ENCODE results near the gene SYT15. TPM values are rescaled to one million over a fixed set of nuclear protein-coding genes. Genes with fewer than 3 reads are reported as not detected.
A peak's percentile ranks its signal among the peaks of the same experiment; 100 is the strongest.
"Not testable (repeated sequence)": the region's sequence is repeated elsewhere in the genome, so short reads cannot be mapped to it uniquely, and the experiment has no call there.

SYT15 gene
- total RNA-seq, 6 experiments from 2014 or later: 0.31 to 3.7 (median 2.9) TPM

DNA sequence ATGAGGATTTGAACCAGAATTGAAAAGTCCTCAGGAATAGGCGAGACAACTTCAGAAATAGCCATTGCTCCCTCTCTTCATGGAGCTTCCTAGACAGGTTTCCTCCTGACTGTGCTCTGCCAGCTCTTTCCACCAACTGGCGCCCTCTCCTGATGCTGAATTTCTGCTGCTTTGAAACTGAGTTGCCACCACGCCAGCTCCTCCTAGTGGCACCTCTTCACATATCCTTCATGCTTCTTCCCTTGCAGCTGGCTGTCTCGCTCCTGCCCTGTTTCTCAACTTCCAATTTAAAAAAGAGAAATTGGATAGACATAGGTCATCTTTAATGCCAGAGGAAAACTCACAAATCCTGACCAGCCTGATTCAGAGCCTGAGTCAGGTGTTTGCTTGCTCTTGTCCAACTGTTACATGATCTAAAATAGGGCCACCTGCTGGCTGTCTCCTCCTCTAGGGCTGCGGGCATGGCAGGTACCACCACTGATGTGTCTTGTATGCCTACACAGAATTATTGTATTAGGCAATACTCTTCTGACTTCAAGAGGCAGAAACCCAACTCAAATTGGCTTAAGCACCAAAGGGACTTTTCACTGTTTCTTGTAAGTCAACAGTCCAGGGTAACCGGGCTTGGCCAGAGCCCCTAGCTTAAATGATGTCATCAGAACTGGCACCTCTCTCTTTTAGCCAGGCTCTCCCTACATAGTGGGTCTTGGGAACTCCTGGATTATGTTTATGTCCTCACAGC lies 13.2 kb upstream of the SYT15 start:
- not testable (repeated sequence) for H3K4me3 Mint-ChIP-seq; H3K9me3 Mint-ChIP-seq; H3K27me3 Mint-ChIP-seq (ENCODE audit: insufficient read depth); H3K36me3 Mint-ChIP-seq (ENCODE audit: low read depth); H3K27ac Mint-ChIP-seq; H3K4me1 Mint-ChIP-seq (ENCODE audit: low read depth)
- DNase-seq: peak; percentile 73
- TF ChIP-seq, protein P1, sequence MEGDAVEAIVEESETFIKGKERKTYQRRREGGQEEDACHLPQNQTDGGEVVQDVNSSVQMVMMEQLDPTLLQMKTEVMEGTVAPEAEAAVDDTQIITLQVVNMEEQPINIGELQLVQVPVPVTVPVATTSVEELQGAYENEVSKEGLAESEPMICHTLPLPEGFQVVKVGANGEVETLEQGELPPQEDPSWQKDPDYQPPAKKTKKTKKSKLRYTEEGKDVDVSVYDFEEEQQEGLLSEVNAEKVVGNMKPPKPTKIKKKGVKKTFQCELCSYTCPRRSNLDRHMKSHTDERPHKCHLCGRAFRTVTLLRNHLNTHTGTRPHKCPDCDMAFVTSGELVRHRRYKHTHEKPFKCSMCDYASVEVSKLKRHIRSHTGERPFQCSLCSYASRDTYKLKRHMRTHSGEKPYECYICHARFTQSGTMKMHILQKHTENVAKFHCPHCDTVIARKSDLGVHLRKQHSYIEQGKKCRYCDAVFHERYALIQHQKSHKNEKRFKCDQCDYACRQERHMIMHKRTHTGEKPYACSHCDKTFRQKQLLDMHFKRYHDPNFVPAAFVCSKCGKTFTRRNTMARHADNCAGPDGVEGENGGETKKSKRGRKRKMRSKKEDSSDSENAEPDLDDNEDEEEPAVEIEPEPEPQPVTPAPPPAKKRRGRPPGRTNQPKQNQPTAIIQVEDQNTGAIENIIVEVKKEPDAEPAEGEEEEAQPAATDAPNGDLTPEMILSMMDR (IDR thresholded peaks at IDR 0.05): peak; percentile 78

DNA sequence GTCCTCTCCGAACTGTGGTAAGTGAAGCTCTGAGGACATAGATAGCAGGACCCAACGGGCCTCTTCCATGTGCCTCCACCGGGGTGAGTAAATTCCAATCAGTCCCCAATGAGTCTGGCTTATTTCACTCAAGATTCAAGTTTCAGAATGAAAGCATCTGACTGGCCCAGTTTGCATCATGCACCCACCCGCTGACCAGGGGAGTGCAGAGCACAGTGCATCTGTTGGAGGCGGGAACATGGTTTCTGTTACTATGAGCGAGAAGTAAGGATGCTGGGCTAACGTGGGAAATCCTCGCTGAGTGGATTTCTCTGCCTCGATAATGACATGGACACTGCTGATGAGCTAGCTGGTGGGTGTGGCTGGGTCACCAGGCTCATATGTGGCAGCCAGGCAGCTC lies 11.8 kb upstream of the SYT15 start:
- DNase-seq; H3K27me3 Mint-ChIP-seq (ENCODE audit: insufficient read depth); H3K4me1 Mint-ChIP-seq (ENCODE audit: low read depth); H3K27ac Mint-ChIP-seq; H3K36me3 Mint-ChIP-seq (ENCODE audit: low read depth); H3K9me3 Mint-ChIP-seq; H3K4me3 Mint-ChIP-seq: not testable (repeated sequence)

DNA sequence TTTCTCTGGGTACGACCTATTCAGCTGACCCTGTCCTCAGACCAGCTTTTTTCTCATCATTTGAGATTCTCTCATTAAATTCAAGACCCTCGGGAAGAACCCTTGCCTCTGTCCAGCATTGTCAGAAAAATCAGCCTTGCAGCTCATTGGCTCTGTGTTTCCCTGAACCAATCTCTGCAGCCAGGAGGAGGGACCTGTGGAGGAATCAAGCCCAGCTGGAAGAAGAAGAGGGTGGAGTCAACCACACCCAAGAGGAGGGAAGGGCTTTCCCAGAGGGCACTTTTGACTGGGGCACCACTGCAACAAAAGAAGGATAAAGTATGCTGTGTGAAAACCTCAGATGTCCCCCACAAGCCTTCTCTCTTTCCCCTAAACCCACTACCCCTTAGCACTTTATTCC lies 8.3 kb upstream of the SYT15 start:
- H3K4me3 Mint-ChIP-seq; H3K27ac Mint-ChIP-seq; H3K27me3 Mint-ChIP-seq (ENCODE audit: insufficient read depth); DNase-seq; H3K9me3 Mint-ChIP-seq; H3K36me3 Mint-ChIP-seq (ENCODE audit: low read depth); H3K4me1 Mint-ChIP-seq (ENCODE audit: low read depth): not testable (repeated sequence)

DNA sequence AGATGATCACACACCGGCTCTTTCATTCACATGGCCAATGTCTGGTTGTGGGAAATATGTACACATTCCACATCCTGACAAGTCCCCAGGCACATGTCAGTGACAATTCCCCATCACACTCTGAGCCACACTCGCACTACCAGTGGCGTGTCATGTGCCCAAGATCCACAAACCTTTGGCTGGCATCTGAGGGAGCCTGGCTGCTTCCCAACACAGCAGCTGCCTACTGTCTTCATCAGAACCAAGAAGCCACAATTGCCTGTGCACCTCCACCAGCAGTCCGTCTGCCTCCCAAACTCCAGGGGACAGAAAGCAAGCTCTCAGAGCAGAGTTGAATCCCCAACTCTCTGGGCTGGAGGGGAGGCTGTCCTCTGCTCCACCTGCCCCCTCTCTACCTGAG lies 6.2 kb upstream of the SYT15 start:
- not testable (repeated sequence) for H3K36me3 Mint-ChIP-seq (ENCODE audit: low read depth); DNase-seq; H3K4me1 Mint-ChIP-seq (ENCODE audit: low read depth); H3K4me3 Mint-ChIP-seq; H3K27ac Mint-ChIP-seq; H3K9me3 Mint-ChIP-seq; H3K27me3 Mint-ChIP-seq (ENCODE audit: insufficient read depth)

DNA sequence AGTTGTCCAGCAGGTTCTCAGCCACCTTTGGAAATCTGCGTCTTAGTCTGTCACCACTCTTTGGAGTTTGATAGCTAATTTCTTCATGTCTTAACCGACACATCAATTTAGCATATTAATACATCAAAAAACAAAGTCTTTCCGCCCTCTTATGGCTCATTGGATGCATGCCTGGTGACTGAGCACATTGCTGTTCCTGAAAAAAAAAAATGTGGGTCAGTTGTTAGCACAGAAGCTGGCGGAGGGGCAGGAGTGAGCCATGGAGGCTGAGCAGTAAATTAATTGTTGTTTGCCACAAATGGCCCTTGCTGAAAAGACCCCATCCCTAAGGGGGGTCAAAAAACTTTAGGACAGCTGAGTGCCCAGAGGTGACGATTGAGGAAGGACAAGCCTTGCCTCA lies 5.6 kb upstream of the SYT15 start:
- not testable (repeated sequence) for H3K27ac Mint-ChIP-seq; H3K4me3 Mint-ChIP-seq; H3K4me1 Mint-ChIP-seq (ENCODE audit: low read depth)

DNA sequence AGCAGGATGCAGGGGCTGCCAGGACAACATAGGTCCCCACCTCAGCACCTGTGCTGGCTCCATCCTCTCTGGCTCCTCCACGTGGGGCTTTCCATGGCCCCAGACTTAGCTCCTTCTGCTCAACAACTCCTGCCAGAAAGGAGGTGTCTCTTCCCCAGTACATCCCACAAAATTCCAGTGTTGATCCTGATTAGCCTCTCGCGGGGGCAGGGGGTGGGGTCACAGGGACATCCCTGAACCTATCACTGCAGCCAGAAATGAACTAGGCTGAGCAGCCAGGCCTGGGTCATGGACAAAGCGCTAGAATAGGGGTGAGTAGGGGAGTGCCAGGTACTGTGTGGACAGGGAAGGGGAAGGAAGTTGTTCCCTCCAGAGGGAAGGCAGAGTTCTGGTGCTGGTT lies 5.0 kb upstream of the SYT15 start:
- H3K36me3 Mint-ChIP-seq (ENCODE audit: low read depth); H3K27ac Mint-ChIP-seq; H3K4me1 Mint-ChIP-seq (ENCODE audit: low read depth); H3K27me3 Mint-ChIP-seq (ENCODE audit: insufficient read depth); DNase-seq; H3K4me3 Mint-ChIP-seq; H3K9me3 Mint-ChIP-seq: not testable (repeated sequence)

More for the DNA sequence above, 5.6 kb upstream of the SYT15 start:
- peak; percentile 55 for DNase-seq
- not testable (repeated sequence) for H3K9me3 Mint-ChIP-seq; H3K36me3 Mint-ChIP-seq (ENCODE audit: low read depth); H3K27me3 Mint-ChIP-seq (ENCODE audit: insufficient read depth)

DNA sequence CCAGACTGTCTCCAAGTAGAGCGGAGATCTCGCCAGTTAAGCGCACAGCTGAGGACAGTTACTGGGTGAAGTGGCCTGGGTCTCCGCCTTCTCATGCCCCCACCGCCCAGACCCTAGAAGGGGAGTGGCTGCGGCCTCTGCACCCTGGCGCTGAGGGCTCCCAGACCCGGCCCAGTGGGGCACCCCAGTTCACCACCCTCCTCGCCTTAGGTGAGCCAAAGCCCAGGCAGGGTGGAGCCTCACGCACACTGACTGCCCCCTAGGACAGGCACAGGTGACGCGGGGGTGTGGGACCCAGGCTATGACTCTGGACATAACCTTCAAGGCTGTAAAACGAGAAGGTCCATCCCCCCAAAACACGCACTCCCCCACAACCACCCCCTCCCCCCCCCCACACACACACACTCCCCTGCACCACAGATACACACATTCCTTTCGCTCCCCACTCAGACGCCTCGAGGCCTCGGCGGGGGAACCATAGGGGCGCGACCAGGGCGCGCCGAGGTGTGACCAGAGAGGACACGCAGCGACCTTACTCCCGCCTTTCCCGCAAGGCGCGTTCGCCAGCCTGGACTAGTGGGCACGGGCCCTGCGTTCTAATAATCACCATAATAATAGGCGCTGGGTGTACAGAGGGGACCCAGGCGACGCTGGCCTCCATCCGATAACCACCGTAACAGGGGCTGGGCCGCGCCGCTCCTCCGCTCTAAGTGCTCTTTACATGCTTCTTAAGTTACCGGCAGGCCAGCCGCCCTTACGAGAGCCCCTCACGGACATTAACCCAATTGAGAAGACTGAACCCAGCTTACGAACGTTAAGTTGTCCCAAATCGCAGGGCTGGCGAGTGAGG lies 1.1 kb upstream of the SYT15 start:
- not testable (repeated sequence) for H3K9me3 Mint-ChIP-seq; DNase-seq; H3K27ac Mint-ChIP-seq; H3K27me3 Mint-ChIP-seq (ENCODE audit: insufficient read depth); H3K4me1 Mint-ChIP-seq (ENCODE audit: low read depth); H3K36me3 Mint-ChIP-seq (ENCODE audit: low read depth); H3K4me3 Mint-ChIP-seq

DNA sequence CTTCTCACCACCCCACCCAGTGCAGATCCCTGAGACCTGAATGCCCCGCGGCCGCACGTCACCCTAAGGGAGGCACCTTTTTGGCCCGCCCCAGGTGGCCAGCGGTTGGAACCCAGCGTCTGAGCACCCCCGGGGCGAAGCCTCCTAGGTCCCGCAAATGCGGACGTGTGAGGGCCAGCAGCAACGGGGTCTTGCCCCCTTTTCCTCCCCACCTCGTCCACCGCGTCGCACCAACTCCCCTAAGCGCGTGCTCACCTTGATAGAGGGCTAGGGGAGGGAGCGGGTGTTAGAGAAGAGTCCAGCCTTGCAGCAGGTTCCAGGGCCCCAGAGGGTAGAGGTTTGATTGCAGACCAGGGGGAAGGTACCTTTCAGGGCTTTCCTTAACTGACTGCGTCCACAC lies 450 bp downstream of the SYT15 start:
- not testable (repeated sequence) for H3K36me3 Mint-ChIP-seq (ENCODE audit: low read depth); DNase-seq; H3K4me3 Mint-ChIP-seq; H3K9me3 Mint-ChIP-seq; H3K27me3 Mint-ChIP-seq (ENCODE audit: insufficient read depth); H3K27ac Mint-ChIP-seq; H3K4me1 Mint-ChIP-seq (ENCODE audit: low read depth)

DNA sequence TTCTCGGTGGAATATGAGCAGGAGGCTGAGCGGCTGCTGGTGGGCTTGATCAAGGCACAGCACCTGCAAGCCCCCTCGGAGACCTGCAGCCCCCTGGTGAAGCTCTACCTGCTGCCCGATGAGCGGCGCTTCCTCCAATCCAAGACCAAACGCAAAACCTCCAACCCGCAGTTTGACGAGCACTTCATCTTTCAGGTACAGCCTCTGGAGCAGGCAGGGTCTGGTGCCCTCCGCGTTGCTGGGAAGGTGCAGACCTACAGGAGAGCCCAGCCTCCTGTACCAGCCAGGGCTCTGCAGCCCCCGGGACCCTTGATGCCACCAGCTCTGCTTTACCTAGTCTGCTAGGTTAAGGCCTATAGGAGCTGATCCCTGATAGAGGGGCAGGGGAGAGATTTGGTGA lies 3.1 kb downstream of the SYT15 start:
- H3K4me1 Mint-ChIP-seq (ENCODE audit: low read depth); H3K4me3 Mint-ChIP-seq; H3K27me3 Mint-ChIP-seq (ENCODE audit: insufficient read depth); H3K36me3 Mint-ChIP-seq (ENCODE audit: low read depth); H3K27ac Mint-ChIP-seq; DNase-seq; H3K9me3 Mint-ChIP-seq: not testable (repeated sequence)

DNA sequence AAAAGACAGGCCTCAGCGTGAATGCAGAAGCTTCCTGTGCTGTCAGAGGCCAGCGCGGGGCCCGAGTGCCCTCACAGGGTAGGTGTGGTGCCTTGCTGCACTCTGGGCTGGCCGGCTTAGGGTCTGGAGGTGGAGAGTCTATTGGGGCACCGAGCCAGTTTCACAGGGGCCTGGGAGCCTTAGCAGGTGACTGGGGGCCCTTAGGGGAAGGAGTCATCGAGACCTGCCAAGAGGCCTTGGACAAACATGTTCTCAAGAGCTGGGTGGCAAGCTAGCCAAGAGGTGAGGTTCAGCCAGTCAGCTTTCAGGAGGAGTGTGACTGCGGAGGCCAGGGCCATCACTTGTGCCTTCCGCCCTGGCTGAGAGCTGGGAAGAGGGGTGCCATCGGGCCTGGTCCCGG lies 3.6 kb downstream of the SYT15 start:
- H3K27me3 Mint-ChIP-seq (ENCODE audit: insufficient read depth); H3K4me1 Mint-ChIP-seq (ENCODE audit: low read depth); H3K27ac Mint-ChIP-seq; H3K4me3 Mint-ChIP-seq; H3K9me3 Mint-ChIP-seq; DNase-seq; H3K36me3 Mint-ChIP-seq (ENCODE audit: low read depth): not testable (repeated sequence)

DNA sequence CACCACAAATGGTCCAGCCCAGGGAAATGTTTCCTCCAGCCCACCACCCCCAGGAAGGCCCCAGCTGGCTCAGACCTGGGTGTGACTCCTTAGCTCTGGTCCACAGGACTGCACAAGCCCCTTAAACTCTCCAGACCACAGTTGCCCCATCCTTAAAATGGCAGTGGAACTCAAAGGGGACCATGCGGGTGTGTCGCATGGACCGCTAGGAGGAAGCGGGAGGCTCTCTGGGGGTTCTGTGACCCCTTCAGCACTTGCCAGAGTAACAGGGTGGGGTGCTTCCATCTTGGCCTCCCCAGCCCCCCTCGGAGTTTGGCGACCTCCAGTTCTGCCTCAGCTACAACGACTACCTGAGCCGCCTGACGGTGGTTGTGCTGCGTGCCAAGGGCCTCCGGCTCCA lies 5.3 kb downstream of the SYT15 start:
- not testable (repeated sequence) for H3K27me3 Mint-ChIP-seq (ENCODE audit: insufficient read depth); H3K36me3 Mint-ChIP-seq (ENCODE audit: low read depth); DNase-seq; H3K4me3 Mint-ChIP-seq; H3K9me3 Mint-ChIP-seq; H3K27ac Mint-ChIP-seq; H3K4me1 Mint-ChIP-seq (ENCODE audit: low read depth)

DNA sequence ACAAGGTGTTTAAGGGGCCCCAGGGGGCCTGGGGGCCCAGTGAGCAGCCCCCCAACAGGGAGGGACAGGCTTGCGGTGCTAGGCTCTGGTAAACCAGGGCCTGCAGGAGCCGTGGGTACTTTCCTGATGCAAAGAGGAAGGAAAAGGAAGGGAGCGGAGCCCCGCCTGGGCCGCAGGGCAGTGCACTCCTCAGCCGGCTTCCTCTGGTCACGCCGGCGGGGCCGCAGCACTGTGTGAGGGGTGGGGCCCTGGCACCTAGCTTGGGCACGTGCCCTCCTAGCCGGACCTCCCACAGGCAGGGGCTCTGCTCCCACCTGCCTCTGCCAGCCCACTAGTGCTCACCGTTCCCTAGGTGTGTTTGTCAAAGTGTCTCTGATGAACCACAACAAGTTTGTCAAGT lies 6.3 kb downstream of the SYT15 start:
- H3K4me3 Mint-ChIP-seq; H3K9me3 Mint-ChIP-seq; H3K4me1 Mint-ChIP-seq (ENCODE audit: low read depth): not testable (repeated sequence)

DNA sequence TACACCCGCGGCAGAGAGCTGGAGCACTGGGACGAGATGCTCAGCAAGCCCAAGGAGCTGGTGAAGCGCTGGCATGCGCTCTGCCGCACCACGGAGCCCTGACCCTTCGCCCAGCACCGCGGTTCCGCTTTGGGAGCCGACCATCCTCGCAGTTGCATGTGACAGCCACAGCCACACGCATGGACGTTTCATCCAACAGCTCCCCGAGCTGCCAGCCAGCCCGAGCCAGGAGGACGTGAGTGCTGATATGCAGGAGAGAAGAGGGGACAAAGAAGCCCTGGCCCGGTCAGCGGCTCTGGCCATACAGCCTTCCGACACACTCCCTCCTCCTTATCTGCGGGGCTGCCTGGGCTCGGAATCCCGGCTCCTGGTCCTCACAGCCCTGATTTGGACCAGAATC lies 8.6 kb downstream of the SYT15 start:
- H3K27ac Mint-ChIP-seq; H3K9me3 Mint-ChIP-seq; DNase-seq; H3K27me3 Mint-ChIP-seq (ENCODE audit: insufficient read depth); H3K4me1 Mint-ChIP-seq (ENCODE audit: low read depth); H3K4me3 Mint-ChIP-seq; H3K36me3 Mint-ChIP-seq (ENCODE audit: low read depth): not testable (repeated sequence)

More for the DNA sequence above, 6.3 kb downstream of the SYT15 start:
- DNase-seq; H3K36me3 Mint-ChIP-seq (ENCODE audit: low read depth); H3K27me3 Mint-ChIP-seq (ENCODE audit: insufficient read depth); H3K27ac Mint-ChIP-seq: not testable (repeated sequence)

Data from HFFc6 (cell line).